GM19035 (cell line): ENCODE measurements around the gene CRTC1.
A peak's percentile ranks its signal among the peaks of the same experiment; 100 is the strongest.

ENCODE experiments used
- ATAC-seq: cut with Tn5 transposase; IDR thresholded peaks from one replicate; pipeline ENCODE4 v1.9.1; 2021; ENCODE audit not compliant: unreplicated experiment

The CRTC1 gene, protein sequence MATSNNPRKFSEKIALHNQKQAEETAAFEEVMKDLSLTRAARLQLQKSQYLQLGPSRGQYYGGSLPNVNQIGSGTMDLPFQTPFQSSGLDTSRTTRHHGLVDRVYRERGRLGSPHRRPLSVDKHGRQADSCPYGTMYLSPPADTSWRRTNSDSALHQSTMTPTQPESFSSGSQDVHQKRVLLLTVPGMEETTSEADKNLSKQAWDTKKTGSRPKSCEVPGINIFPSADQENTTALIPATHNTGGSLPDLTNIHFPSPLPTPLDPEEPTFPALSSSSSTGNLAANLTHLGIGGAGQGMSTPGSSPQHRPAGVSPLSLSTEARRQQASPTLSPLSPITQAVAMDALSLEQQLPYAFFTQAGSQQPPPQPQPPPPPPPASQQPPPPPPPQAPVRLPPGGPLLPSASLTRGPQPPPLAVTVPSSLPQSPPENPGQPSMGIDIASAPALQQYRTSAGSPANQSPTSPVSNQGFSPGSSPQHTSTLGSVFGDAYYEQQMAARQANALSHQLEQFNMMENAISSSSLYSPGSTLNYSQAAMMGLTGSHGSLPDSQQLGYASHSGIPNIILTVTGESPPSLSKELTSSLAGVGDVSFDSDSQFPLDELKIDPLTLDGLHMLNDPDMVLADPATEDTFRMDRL

DNA sequence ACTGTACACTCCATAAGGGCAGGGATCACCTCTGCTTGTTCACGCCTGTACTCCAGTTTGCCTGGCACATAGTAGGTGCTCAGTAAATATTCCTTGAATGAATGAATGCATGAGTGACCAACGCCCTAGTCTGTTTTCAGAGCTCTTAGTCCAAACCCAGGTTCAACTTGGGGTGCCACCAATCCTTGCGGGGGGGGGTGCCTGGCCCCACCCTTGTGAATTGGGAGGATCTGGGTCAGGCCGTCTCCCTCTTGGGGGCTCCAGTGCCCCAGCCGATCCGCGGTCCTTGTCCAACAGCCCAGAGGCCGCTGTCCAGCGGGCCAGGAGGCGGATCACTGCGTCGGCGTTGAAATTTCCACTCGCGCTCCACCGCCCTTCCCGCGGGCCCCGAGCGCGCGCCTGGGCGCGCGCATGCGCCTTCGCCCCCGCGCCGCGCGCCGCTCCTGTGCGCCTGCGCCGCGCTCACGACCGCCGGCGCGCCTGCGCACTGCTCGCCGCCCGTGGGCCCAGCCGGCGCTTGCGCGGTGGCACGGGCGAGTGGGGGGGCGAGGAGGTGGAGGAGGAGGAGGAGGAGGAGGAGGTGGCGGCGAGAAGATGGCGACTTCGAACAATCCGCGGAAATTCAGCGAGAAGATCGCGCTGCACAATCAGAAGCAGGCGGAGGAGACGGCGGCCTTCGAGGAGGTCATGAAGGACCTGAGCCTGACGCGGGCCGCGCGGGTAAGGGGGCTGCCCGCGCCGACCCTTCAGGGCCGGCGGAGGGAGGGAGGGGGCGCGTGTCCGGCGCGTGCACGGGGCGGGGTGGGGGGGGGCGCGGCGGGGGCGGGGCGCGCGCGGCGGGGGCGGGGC, at the start of gene CRTC1:
Gene CRTC1 (plus strand): TSS at position 572 of the 849 bp plus-strand sequence. CDS start 23 bp downstream, at position 595.
- peak; percentile 79 for ATAC-seq

DNA sequence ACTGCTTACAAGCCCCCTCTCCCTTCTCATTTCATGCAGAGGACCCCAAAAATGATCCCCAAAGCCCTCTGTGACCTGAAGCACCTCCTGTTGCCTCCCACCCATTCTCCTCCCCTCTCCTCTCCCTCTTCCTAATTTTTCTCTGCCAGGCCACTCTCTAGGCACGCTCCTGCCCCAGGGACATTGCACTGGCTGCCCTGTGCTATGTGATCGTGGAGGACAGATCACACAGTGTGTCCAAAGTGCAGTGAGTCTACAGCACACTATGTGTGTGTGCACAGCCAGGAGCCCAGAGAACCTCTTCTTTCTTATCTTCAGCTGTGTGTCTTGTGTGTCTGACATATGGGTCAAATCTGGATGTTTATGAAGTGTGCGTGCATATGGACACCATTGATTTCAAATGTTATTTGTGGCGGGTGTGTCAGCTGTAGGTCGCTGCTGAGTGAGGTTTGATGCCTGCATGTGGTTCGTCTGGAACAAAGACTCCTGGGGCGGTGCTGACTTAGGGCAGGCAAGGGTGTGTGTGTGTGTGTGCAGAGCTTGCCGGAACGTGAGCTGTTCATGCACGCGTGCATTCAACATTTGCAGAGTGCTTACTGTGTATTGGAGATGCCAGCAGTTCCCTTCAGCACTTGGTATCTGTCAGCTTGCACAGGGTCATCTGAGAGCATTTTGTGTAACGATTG, 48.7 kb upstream of the CRTC1 start:
- ATAC-seq, result no peak

DNA sequence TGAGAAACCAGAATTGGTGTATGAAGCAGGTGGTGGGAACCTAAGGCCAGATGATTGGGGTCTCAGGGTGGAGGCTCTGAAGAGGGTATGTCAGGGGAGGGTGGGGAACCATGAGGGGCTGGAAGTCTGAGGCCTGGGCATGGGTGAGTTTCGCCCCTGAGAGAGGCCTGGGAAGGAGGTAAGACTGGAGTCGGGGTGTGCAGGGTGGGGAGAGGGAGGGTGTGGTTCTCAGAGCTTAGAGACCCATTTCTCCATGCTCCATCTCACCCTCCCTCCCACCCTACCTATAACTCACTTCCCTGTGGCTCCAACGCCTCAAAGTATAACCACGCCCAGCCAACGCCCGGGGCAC, 47.7 kb upstream of the CRTC1 start:
- no peak for ATAC-seq

DNA sequence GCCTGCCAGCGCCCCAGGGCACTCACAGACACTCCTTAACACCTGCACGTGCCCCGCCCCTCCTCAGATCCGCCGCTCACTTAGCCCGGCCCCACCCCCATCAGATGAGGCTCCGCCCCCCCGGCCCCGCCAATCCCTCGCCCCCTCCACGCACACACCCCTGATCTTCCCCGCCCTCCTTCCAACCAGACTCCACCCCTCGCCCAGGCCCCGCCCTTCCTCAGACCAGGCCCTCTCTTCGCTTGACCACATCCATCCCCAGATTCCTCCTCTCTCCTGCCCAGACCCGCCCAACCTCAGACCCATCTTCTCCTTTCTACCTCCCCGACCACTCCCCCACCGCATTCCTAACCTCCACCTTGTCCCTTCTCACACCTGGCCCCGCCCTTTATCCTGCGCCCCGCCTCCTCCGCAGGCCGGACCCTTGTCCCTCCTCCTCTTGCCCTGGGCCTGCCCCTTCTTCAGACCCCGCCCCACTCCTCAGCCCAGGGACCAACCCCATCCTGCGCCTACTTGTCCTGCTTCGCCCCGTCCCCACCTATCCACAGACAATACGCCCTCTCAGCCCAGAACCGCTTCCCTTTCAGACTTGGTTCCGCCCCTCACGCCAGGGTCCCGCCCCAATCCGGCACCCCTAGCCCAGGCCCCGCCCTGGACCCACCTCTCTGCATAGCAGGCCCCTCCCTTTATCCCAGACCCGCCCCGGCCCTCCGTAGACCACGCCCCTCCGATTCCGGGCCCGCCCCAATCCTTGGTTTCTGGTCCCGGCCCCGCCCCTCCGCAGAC, 47.1 kb upstream of the CRTC1 start:
- peak; percentile 83 for ATAC-seq

DNA sequence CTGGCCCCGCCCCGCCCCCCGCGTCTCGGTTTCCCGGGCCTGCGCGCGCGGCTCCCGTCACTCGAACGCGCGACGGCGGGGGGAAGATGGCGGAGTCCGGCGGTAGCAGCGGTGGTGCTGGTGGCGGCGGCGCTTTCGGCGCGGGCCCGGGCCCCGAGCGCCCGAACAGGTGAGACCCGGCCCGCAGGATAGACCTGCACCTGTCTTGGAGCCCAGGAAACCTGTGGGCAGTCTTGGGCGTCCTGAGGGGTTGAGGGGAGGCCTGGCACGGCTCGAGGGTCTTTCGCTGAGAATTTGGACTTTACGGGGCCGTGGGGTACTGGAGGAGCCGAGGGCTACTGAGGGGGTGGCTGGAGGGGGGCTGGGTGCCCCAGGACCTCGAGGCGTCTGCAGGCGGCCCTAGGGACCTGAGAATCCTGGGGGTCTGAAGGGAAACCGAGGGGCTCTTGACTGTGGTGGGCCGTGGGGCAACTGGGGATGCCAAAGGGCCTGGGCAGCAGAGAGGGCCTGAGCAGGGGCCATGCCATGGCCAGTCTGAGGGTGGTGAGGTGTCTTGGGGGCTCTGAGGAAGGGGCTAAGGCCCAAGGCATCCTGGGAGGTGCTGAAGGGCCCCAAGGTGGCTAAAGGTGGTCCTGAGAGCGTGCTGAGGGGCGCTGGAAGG, 46.4 kb upstream of the CRTC1 start, which contains the start of gene KLHL26:
Gene KLHL26 (plus strand): TSS at position 60 of the 661 bp plus-strand sequence. CDS start 27 bp downstream, at position 87.
- no peak for ATAC-seq

DNA sequence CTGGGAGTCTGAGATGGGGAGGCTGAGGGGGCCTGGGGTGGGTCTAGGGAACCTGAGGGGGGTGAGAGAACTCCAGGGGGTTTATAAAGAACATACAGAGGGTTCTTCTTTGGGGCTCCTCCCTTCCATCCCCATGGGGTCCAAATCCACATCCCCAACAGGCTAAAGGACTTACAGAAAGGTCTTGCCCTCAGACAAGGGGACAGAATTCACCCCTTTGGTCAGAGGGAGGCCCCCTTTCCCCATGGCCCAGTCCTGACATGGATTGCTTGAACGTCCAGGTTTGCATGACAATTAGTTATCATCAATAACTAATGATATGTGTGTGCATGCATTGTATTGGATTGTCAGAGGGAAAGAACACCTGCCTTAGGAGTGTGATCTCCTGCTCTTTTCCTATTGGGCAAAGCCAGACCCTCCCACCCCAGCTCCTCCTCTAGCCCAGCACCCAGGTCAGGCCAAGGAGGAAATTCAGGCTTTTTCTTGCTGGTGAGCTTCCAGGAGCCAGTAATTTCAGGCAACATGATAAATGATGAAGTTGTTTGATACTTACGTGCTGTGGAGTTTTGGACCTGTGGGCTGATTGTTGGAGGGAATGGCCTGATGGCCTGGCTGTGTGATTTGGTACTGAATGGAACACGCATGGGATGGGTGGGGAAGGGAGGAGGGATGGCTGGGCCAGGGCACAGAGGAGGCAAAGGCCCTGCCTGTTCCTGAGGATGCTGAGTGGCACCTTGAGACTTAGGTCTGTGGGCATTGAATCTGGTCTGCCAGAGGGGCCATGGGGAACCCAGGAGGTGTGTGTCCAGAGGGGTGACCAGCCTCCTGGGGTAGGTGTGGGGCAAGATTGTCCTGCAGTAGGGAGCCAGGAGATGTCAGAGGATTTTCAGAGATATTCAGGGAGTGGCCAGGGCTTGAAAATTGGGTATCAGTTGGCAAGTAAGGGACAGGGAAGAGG, 45.5 kb upstream of the CRTC1 start:
- no peak for ATAC-seq

DNA sequence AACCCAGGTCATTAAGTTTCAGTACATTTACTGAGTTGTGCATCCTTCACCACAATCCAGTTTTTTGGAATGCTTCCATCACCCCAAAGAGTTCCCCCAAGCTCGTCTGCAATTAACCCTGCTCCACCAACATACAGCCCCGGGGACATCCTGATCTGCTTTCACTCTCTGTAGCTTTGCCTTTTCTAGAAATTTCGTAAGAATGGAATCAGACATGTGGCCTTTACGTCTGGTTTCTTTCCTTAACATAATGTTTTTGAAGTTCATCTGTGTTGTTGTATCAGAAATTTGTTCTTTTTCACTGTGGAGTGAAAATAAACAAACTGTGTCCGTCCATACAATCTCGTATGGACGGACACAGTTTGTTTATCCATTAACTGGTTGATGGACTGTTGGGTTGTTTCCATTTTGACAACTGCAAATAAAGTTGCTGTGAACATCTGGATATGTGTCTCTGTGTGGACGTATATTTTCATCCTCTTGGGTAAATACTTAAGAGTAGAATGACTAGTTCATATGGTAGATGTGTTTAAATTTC, 43.7 kb upstream of the CRTC1 start:
- no peak for ATAC-seq

DNA sequence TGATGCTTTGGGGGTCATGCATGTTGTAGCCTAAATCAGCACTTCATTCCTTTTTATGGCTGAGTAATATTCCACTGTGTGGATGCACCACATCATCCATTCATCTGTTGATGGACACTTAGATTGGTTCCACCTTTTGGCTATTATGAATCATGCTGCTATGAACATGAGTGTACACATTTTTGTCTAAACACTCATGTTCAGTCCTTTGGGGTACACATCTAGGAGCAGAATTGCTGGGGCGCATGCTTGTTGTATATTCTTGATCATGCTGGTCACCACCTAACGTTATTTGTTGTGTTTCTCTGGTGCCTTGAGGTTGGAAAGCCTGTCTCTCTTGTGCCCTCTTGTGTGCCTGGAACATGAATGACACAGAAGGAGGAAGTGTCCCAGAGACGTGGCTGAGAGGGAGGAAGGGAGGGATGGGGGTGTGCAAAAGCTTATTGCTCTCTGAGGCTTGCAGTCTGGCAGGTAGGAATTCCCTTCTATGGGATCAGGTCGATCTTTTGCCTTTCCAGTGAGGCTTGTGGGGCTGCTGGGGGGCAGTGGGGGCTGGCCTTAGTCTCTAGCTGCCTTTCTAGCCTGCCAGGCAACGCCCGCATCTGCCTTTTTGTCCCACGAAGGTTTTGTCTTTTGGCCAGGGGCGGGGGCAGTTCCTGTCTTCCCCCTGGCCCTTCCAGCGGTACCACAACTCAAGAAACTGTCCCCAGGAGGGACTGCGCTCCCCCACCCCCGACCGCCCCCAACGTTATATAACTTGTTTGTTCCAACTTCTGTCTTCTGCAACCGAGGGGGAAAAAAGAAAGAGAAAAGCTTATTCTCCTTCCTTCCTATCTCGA, 39.1 kb upstream of the CRTC1 start:
- no peak for ATAC-seq

DNA sequence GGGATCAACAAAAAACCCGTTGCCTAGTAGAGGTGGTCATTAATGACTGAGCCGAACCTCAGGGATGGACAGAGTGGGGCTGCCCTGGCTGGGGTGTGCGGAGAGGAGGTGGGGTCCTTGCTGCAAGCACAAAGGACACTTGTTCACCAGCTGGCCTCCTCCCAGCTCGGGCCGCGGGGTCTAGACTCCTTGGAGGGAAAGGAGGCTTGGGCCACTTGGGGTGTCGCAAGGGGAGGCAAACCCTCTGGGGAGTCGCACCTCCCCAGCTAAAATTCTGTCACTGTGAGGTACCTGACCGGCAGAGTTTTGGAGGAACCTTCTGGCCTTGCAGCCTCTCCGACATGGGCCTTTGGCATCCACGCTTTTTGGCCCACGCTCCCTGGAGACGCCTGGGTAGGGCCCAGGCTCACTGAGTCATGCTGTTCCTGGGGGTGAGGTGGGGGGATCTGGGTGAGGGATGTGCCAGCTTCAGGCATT, 38.4 kb upstream of the CRTC1 start:
- ATAC-seq, result no peak

DNA sequence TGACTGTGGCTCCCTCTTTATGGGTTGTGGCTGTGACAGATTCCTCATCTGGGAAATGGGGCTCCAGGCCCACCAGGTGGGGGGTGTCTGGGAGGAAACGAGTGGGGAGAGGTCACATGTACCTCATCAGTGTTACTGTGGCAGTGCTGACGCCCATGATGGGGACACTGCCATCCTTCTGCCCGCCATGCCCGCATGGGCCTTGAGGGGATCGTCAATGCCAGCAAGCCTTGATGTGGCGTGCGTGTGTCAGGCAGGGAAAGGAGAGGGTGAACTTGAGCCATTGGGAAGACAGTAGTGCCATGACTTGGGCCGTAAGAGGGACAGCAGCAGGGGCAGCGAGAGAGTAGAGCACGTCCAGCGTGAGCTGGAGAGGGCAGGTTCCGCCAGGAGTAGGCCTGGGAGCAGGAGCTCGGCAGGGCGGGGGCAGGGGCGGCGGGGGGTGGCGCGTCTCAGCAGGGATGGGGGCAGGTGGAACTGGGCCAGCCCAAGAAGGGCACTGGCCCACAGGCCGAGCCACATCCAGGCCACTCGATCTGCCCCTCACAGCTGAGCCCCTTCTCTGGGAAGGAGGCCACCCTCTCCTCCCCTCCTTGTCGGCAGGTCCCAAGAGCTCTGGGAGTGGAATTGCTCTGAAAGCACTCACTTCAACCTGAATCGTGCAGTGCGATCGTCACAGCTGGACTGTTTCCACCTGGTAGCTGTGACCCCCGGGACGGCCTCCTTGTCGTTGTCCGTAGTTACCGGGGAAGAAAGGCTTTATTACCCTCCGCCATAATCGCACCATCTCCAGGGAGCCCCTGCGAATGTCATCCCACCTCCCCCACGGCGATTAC, 36.7 kb upstream of the CRTC1 start:
- no peak for ATAC-seq

DNA sequence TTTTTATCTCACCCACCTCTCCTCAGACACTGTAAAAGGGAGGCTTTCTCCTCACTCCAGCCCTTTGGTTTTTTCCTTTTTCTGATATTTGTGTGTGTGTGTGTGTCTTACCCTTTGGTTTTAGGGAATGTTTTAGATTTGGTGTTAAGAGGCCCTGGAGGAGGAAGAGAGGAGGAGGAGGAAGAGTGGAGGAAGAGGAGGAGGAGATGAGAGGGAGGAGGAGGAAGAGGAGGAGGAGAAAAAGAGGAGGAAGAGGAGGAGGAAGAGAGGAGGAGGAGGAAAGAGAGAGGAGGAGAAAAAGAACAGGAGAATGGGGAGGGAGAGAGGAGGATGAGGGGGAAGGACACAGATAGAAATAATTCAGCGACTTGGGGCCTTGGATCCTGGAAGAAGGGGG, 36.1 kb upstream of the CRTC1 start:
- no peak for ATAC-seq

DNA sequence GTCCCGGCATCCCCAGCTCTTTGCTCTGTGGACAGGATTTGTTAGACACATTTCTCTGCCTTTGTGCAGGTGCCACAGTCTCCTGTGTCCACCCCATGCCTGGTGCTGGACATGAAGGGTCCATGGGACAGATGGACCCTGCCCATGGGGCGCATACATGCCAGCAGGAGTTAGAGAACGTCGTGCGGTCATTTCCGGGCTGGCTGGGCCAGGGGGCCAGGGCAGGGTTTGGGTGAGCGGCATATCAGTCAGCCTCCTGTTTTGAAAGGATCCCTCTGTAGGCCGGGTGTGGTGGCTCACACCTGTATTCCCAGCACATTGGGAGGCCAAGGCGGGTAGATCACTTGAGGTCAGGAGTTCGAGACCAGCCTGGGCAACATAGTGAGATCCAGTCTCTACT, 35.7 kb upstream of the CRTC1 start:
- no peak for ATAC-seq

DNA sequence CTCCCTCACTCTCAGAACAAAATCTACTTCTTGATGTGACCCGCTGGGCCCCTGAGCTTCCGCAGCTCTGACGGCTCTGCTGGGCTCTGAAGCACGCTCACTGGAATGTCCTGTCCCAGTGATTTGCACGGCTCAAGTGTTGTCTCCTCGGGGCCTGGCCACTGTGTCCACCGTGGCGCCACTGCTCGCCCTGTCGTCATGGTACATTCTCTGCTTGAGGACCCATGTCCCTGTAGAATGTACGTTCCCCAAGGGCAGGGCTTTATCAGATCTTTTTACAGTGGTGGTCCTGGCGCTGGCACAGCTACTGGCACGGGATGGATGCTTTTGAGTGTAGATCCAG, 34.5 kb upstream of the CRTC1 start:
- ATAC-seq, result no peak

DNA sequence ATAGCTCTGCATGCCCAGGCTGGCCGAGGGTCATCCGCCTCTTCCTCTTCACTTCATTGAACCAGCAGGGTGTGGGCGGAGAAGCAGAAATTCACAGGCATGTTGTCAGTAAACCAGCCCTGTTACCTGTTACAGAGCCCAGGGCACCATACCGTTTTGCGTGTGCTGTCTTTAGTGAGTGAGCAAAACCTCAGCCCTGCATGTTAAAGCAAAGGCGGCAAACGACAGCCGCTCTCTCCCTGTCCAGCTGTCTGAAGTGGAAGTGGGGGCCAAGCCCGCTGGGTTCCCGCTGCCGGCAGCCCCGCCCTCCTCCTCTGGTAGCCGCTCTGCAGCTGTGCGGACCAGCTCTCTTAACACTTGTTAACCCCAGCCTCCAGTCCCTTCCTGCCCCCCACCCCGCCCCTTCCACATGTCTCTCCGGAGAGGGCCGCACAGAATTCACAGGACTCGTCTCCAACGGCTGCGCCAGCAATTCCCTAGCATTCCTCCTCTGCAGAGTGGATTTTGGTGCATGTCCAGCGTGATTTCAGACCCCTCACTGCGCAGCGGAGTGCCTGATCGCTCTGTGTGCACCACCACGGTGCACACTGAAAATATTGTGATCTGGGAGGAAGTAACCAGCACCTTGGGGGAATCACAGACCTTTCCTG, 34.0 kb upstream of the CRTC1 start:
- no peak for ATAC-seq

DNA sequence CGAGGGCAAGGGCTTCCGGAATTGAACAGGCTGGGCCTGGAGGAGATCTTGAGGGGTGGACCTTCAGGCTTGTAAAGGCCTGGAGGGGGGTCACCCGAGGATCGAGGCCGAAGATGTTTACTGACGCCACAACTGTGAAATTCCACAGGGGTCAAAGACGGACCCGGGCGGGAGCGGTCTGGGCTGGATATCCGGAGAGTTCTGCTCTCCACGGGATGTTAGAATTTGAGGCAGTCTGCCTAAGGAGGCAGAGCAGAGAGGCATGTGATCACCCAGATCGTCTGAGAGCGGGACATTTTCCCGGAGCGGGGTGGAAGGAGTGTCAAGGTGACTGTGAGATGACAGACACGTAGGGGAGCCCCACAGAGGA, 33.5 kb upstream of the CRTC1 start:
- no peak for ATAC-seq

DNA sequence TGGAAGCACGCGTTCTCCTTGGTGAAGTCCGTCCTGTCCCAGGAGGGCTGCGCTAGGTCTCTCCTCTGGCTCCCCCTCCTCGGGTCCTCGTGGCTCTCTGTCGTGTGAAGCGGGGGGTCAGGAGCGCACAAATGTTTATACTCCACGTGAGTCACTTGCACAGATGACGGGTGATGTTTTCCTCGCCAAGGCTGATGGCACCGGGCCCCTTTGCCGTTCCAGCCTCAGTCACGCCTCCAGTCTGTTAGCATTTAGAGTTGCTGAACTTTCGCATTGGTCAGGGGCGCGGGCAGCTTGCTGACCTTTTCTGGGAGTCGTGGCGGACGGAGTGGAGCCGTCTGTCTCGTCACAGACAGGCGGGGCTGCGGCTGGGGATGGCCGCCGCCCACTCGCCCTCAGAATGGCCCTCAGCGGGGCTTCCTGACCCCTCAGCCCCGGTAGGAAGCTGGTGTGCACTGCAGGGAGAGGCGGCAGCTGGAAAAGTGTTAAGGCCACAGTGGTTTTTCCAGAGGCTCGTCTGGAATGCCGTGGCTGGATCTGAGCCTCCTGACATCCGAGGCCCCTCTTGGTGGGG, 32.9 kb upstream of the CRTC1 start:
- no peak for ATAC-seq
